Measurements from ENCODE around the gene YTHDF2.

GRCh38 chr1:28758420-28758819 lies 21.7 kb downstream of the YTHDF2 start:
- TF ChIP-seq CTCF (IDR thresholded peaks at IDR 0.05) (no peak), POLR2A (IDR thresholded peaks at IDR 0.05) (no peak)

Measured in heart left ventricle (tissue), 13 donors.